Skeletal muscle cell (primary cell): ENCODE measurements around the gene HSBP1L1.

Experiments
- DNase-seq: peaks from one replicate; pipeline ENCODE4 v3.0.0-alpha.2; 2010; ENCODE audit warnings: low read depth
- H3K4me3 ChIP-seq: 2 replicates; pipeline ENCODE4 v1.5.1; 2011; ENCODE audit warnings: low read depth, mild to moderate bottlenecking, control low read depth, low read length, moderate library complexity

HSBP1L1 gene

DNA sequence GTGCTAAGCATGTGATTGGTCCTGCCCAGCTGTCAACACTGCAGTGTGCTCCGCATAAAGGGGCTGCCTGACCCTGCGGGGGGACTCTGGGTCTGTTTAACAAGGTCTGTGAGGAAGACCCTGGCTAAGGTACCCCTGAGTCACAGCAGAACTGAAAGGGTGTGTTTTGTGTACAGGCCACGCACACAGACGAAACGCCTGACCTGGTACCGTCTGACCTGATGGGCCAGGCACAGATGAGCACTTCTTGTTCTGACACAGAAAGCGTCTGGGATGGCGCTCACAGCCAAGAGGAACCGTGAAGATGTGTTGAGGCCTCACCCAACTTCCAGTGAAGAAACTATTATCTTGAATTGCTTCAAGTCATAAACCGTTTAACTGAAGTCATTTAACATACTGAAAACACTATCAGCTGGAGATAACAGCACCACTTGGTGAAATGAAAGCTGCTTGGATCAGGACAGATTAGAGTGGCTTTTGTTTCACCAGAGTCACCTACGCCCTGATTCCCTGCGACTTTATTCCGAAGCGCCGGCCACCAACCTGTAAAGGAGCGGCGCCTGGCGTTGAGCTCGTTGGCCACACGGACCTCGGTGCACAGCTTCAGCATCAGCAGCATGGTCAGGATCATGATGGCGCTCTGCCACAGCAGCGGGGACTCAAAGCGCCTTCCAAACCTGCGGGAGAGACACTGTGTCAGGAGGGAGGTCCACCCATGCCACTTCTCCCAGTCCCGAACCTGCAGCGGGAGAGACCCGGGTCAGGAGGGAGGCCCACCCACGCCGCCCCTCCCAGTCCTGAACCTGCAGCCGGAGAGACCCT is 21.4 kb upstream of the HSBP1L1 start:
- H3K4me3 ChIP-seq: no peak overlapping the region
- no peak for DNase-seq

DNA sequence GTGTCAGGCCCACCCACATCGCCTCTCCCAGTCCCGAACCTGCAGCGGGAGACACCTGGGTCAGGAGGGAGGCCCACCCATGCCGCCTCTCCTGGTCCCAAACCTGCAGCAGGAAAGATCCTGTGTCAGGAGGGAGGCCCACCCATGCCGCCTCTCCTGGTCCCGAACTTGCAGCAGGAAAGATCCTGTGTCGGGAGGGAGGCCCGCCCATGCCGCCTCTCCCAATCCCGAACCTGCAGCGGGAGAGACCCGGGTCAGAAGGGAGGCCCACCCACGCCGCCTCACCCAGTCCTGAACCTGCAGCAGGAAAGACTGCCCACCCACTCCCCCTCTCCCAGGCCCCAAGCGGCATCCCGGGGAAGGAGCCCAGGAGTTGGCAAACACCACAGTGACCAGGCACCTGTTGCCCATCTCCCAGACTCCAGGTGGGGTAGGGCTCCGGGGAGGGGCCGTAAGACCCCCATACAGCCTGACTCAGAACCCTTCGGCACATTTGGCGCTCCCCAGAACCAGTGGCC is 20.8 kb upstream of the HSBP1L1 start:
- H3K4me3 ChIP-seq: no peak overlapping the region
- DNase-seq: no peak

DNA sequence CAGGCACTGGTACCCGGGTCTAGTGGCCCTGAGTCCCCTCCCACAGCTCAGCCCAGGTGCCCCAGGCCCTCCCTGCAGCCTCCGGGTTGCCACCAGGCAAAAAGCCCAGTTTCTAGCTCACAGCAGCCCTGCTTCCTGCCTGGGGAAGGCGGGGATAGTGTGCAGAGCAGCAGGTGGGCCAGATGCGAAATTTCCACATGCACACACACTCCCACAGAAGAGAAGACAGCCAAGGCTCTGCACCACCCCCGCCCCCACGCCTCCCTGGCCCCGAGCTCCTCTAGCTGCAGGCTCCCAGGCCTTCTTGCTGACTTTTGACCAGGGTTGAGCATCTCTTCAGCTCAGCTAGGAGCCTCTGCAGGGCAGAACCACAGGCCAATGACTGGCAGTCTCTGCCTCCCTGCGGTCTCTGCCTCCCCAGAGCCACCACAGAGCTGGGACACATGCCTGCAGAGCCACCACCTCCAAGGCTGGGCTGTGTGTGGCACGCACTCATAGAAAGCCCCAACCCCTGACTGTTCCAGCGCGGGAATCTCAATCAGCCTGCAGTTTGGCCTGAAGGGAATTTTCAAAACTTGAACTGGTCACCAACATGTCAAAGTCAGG is 20.2 kb upstream of the HSBP1L1 start:
- H3K4me3 ChIP-seq: no peak overlapping the region
- no peak for DNase-seq

DNA sequence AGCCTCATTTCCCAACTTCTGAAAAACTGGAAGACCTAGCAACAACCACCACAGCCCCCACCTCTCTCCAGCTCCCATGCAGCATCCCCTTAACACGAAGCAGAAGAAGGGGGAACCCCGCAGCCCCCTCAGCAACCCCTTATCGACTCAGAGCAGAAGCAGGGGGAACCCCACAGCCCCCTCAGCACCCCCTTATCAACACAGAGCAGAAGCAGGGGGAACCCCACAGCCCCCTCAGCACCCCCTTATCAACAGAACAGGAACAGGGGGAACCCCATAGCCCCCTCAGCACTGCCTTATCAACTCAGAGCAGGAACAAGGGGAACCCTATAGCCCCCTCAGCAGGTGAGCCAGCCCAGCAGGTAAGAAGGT is 19.7 kb upstream of the HSBP1L1 start:
- no peak for DNase-seq
- no peak overlapping the region for H3K4me3 ChIP-seq

DNA sequence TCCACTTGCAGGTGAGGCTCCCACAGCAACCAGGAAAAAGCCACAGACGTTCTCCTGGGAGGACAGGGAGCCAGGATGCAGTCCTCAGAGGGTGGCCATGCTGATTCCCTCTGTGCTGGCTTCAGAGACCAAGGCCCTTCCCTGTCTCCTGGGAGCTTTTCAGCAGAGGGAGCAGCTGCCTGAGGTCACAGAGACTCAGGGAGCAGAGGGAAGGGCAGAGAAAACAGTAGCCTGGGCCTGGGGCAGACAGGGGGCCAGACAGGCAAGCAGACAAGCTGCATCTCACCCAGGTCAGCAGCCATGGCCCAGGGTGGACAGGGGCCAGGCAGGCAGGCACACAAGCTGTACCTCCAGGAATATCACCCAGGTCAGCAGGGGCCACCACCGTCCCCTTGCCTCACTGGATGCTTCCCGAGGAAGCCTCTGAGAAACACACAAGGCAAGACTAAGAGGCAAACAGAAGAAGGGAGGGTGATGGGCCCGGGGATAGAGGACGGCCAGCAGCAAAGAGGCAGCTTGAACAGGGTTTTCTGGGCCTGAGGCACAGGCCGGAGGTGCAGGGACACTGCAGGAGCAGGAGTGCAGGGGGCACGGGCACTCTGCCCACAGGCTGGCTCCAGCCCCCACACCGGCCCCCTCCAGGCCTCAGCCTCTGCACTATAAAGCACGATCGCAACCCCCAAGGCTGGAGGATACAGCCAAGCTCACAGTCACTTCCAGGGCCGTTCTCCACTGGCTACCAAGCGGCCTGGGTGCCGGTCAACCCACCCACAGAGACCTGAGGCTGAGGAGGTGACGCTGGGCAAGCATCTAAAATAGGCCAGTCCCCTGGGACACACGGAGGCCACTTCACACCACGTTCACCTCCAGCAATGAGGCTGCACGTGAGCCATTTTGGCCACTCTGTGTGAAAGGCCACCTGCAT is 19.1 kb upstream of the HSBP1L1 start:
- no peak for DNase-seq
- H3K4me3 ChIP-seq: no peak overlapping the region

DNA sequence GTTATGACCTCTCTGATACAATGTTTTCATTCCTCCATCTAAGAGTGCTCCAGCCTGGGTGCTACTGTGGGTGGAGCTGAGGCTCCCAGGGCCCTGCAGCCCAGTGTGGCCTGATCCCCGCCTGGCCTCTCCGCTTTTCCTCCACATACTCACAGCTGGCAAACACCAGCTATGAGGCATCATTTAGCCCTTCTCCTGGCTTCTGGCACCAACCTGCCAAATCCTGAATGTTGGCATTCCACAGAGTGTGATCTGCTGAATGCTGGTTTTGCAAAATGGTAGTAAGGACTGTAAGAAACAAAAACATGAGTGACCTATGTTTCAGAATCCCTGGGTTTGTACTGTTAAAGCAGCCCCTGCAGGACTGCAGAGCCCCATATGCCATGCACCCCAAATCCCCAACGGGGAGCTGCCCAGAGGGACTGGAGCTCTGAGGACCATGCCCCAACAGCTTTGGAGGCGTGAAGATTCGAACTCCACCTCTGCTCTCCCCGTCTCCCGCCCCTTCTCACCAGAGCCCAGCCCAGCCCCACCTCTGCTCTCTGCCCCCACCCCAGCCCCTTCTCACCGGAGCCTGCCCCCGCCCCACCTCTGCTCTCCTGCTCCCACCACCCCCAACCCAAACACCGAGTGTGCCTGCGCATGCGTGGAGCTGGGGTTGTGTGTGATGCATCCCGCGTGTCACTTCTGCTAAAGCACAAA is 17.2 kb upstream of the HSBP1L1 start:
- DNase-seq: no peak
- H3K4me3 ChIP-seq: no peak overlapping the region

DNA sequence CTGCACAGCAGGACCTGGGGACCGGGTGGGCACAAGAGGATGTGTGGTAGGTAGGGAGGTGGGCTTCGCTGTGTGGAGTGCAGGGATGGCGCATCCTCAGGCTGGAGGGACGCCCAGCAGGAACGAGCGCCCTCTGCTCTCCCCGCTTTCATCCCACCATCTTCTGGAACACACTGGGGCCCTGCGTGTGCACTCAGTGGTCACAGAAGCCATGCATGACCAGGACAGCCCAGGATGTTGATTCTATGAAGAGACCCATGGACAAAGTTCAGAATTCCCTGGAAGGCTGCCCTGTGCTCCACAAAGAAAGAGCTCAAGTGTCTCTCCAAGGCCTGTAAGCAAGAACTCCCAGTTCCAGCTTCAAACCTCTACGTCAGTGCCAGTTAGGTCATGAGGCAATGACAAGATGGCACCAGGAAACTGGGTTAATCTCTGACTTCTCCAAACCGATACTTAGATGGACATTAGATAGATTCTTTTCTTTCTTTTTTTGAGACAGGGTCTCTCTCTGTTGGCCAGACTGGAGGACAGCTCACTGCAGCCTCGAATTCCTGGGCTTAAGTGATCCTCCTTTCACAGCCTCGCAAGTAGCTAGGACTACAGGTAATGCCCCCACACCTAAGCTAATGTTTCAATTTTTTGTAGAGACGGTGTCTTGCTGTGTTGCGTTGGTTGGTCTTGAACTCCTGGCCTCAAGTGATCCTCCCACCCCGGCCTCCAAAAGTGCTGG is 16.4 kb upstream of the HSBP1L1 start:
- DNase-seq: no peak
- H3K4me3 ChIP-seq: no peak overlapping the region

DNA sequence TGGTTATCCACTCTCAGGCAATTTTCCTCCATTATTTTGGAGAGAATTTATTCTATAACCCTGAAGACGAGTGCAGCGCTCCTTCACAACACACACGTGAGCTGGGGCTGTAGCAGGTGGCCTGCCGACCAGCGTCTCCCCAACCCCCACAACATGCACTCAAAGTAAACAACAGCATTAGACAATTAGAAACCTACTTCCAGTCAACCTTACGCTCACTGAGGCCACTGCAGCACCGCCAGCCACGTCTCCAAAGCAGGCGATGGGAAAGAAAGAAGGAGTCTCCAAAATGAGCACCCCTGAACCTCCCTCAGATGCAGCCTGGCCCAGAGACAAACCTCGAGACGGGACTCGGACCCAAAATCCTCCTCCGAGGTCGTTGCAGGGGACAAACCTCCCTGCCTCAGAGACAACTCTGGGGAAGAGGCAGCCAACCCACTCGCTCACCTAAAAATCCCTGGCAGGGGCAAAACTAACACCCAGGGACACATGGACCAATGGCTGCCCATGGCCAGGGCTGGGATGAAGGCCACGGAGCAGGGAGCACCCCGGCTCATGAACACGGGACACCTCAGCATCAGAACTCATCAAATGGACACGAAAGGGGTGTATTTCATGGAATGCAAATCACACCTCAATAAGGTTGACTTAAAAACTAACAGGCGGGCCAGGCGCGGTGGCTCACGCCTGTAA is 15.6 kb upstream of the HSBP1L1 start:
- no peak for DNase-seq
- H3K4me3 ChIP-seq: no peak overlapping the region

DNA sequence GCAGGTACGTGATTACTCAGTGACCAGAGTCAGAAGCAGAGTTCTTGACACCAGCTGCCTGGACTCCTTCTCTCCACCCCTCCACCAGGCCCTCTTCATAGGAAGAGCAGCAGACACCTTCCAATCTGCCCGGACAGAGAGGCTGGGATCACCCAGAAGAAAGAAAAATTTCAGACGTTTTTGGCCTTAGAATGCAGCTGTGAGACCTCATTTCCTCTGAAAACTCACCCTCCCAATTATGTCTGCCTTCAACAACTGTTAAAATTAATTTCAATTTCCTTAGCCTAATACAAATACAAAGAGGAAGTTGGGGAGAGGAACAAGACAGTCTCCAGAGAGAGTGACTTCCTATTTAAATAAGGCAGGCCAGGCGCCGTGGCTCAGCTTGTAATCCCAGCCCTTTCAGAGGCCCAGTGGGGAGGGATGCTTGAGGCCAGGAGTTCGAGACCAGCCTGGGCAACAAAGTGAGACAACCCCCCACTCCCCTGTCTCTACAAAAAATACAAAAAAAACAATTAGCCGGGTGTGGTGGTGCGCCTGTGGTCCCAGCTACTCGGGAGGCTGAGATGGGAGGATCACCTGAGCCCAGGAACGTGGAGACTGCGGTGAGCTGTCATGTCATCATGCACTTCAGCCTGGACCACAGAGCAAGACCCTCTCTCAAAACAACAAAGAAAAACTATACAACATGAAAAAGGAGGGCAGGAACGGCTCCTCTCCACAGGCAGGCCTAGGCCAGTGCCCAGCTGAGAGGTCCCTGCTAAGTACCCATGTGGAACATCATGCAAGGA is 14.6 kb upstream of the HSBP1L1 start:
- no peak for DNase-seq
- peak overlapping the region; percentile 76 for H3K4me3 ChIP-seq

DNA sequence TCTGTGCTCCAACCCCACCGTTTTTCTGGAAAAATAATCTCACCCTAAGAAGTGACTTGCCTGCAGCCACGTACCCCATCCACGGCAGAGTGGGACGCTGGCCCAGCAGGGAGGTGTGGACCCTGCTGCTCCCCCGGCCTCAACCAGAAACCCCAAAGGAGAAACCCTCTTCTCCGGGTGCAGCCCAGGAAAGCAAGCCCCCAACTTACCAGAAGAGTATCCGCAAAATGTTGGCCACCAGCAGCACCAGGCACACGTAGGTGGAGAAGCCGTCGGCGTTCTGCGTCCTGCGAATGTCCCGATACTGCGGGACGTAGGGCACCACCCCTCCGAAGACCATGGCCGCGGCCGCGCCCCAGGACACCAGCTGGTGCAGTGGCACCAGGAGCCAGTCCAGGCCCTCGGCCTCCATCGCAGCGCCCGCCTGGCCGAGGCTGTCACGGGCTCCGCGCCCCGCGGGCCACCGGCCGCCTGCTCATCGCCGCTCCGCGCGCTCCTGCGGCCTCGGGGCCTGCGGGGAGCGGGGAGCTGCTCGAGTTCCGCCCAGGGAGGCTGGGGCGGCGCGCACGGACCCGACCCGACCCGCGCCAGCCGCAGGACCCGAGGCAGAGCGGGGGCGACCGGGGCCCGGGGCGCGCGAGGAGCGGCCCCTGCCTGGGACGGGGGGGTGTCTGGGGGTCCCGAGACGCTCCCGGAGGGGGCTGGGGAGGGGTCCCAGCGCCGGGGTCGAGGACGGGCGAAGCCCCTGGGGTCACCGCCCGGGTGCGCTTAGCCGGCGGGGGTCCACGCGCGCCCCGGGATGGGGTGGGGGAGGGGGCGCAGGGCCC is 13.7 kb upstream of the HSBP1L1 start:
- no peak for DNase-seq
- peak overlapping the region; percentile 76 for H3K4me3 ChIP-seq

DNA sequence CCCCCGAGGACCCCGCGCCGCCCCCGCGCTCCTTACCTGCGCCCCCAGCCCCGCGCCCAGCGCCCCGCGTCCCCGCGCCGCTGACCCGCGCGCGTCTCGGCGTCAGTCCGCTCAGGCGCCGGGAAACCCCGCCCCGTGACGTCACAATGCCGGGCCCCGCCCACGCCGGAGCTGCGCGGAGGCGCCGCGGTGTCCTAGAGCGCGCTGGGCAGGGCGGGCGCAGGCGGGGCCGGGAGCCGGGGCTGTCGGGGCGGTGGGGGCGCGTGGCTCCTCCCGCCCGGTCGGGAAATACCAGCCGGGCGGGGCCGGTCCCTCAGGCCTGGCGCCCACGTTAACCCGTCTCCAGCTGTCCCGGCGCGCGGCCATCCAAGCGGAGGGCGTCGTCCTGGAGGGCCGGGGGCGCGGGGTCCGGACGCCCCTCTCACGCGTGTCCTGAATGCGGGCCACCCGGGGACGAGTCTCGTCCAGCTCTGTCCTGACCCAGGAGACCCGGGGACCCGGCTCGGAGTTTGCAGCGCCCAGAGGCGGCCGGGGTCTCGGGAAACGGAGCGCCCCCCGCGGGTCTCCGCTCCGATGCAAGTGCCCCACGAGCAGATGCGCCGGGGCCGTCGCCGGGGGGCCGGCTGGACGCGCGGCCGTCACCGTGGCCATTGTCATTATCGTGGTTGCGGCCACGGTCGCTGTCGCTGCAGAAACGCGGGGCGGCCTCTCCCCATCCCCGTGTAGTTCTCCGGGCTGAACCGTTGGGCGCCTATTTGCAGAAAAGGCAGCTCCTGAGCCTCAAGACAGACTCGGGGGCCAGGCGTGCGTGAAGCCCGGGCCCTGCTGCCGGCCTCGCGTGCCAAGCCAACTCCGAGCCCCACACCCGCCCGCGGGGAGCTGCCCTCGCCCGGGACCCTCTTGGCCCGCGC is 12.6 kb upstream of the HSBP1L1 start, which contains the start of gene SLC66A2:
Gene SLC66A2, minus strand, starts transcription at position 109 of the 911 bp plus-strand sequence. CDS start 727 bp downstream, outside the sequence.
- H3K4me3 ChIP-seq: peak within 1 kb of the TSS; percentile 76
- peak; percentile 44 for DNase-seq

DNA sequence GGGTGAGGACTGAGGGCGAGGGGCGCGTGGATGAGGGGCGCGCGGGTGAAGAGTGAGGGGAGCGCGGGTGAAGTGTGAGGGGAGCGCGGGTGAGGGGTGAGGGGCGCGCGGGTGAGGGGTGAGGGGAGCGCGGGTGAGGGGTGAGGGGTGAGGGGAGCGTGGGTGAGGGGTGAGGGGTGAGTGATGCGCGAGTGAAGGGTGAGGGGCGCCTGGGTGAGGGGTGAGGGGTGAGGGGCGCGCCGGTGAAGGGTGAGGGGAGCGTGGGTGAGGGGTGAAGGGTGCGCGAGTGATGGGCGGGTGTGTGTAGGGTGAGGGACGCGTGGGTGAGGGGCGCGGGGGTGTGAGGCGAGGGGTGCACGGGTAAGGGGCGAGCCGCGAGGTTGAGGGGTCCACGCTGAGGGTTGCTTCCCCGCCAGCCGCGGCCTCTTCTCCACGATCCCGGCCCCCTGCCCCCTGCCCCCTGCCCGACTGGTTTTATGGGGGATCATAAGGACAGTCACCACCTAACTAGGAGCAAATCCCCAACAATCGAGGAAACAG is 11.9 kb upstream of the HSBP1L1 start:
- DNase-seq: no peak
- H3K4me3 ChIP-seq: peak overlapping the region; percentile 76

DNA sequence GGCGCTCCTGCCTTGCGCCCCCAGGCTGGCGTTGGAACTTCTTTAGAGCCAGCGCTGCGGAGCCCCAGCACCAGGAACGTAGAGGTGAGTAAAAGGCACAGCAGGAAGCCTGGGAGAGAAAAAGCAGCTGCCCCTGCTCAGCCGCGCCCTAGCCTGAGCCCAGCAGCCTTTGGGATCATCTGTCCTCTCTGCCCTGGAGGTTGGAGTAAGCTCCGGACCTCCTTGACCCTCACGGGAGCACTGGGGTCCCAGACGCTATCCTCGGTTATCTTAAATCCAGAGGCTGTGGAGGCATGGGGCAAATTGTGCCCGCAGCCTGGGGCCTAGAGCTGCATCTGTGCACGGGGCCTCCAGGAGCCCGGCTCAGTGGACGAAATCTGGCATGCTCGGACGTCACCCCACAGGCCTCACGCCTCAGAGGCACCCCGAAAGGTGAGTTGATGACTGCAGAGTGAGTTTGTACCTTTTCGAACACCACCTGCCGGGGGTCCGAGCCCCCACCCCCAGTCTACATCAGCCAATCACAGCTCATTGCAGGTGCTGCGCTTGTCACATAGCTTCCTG is 11.4 kb upstream of the HSBP1L1 start:
- peak overlapping the region; percentile 11 for H3K4me3 ChIP-seq
- DNase-seq: no peak

DNA sequence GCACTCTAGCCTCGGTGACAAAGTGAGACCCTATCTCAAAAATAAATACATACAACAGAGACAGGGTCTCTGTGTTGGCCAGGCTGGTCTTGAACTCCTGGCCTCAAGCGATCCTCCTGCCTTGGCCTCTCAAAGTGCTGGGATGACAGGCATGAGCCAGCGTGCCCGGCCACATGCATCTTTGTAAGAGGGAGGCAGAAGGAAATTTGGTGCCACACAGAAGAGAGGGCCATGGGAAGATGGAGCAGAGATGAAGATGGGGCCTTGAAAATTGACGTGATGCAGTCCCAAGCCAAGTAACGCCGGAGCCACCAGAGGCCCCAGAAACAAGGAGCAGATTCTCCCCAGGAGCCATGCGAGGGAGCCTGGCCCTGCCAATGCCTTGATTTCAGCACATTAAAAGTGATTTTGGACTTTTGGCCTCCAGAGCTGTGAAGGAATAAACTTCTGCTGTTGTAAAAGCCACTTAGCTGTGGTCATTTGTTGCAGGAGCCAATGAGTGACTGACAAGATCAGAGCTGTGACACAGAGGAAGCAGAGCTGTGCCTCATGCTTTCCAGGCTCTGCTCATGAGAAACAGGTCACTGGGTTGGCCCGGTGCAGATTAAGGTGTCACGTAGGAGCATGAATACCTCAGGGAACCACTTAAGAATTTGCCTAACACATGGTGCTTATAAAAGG is 10.3 kb upstream of the HSBP1L1 start:
- no peak for DNase-seq
- H3K4me3 ChIP-seq: no peak overlapping the region
